ENCODE data around the gene DIS3L2. TPM values are rescaled to one million over a fixed set of nuclear protein-coding genes. Genes with fewer than 3 reads are reported as not detected.

The DIS3L2 gene
- total and polyA plus RNA-seq, 2 of the 8 experiments (the other 6 are each of a cell fraction or from before 2014, with no cell fraction given) = 11.5 to 21.6 TPM

DNA sequence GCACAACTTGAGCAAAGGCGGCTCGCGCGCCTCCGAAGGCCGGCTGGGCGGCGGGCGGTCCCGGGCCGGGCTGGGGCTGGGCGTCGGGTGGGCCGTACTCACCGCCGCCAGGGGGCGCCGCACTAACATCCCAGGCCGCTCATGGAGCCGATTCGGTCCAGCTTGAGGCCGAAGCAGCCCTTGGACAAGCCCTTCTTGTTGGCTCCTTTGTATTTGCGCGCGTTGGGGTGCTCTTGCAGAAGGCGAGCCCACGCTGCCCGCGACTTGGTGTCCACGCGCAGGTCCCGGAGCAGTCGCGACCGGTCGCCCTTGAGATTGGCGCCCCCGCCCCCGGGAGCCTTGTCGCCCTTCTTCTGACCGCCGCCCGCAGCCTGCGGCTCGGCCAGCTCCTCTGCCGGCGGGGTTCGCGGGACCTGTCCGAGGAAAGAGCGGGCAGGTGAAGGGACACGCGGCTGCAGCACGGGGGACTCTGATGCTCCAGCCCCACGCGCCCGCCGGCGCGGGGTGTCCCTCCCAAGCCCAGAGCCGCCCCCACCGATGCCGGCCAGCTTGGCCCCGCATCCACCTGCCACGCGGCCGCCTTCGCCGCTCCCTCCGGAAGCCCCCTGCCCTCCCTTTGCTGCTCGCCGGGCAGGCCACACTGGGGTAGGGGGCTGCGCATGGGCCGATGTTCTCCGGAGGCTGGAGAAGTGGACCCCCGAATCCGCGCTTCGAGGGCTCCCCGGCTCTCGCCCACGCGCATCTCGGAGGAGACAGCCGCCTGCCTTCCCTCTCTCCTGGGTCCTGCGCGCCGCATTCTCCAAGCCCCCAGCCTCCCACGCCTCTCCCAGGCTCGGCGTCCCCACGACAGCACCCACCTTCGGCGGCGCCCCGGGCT lies 36.0 kb upstream of the DIS3L2 start:
- no peak overlapping the region; a peak in 3 of 7 replicates for H3K9ac ChIP-seq (replicated peaks in 1 of 4; ENCODE audit: extremely low read depth in 1 of 4, low read depth in 3 of 4, low read length in 3 of 4)
- peaks cover 3 to 20% (median 14%) of the 10 kb centered on the region in 4 experiments for H3K4me1 ChIP-seq (replicated peaks in 1 of 4; ENCODE audit: control insufficient read depth in 3 of 4, insufficient read depth in 4 of 4, low read length in 3 of 4)
- DNase-seq (ENCODE audit: low read depth in 1 of 2, low spot score in 2 of 2) = peak; percentile 59 to 93
- H3K23me2 ChIP-seq (ENCODE audit: low read depth, low read length) = peaks cover 20% of the 10 kb centered on the region
- peak overlapping the region; percentile 52 to 75 (median 66) for H3K4me3 ChIP-seq (ENCODE audit: extremely low read depth in 1 of 4, insufficient read depth in 2 of 4, low read depth in 3 of 4, low read length in 4 of 4)
- H2AFZ ChIP-seq (ENCODE audit: low read length) = peak overlapping the region; percentile 90; the same call in 1 of the 2 replicates
- no peak overlapping the region for H2BK15ac ChIP-seq (ENCODE audit: low read length)
- H2BK5ac ChIP-seq (ENCODE audit: low read depth, low read length) = no peak overlapping the region; the same call in 1 of the 2 replicates
- no peaks in the 10 kb centered on the region for H3K79me2 ChIP-seq (ENCODE audit: control insufficient read depth in 1 of 2, insufficient read depth in 2 of 2, low read length in 2 of 2)
- no peak overlapping the region for H2AK5ac ChIP-seq (ENCODE audit: low read depth, low read length)
- 2% methylated on average over 96 of the region's 96 CpGs; no CpG with 5 or more reads in 1 of the 2 experiments for WGBS, 2 experiments (ENCODE audit: extremely low coverage in 1 of 2, insufficient coverage in 1 of 2, insufficient read length in 1 of 2, insufficient replicate concordance in 2 of 2, low coverage in 1 of 2, low lambda C conversion rate in 2 of 2, missing lambda C conversion rate in 1 of 2)
- H3K36me3 ChIP-seq (ENCODE audit: control insufficient read depth in 2 of 4, insufficient read depth in 4 of 4, low read length in 3 of 4) = no peaks in the 10 kb centered on the region
- peak overlapping the region; percentile 87 for H4K91ac ChIP-seq (replicated peaks; ENCODE audit: insufficient read length, low read length)
- H3K56ac ChIP-seq (replicated peaks; ENCODE audit: insufficient read length, low read depth, low read length) = no peak overlapping the region
- H3K27me3 ChIP-seq (replicated peaks in 1 of 4; ENCODE audit: control insufficient read depth in 3 of 4, extremely low read depth in 1 of 4, insufficient read depth in 3 of 4, low read length in 3 of 4) = peaks cover 24 to 55% (median 43%) of the 10 kb centered on the region in 4 experiments
- H3K27ac ChIP-seq (ENCODE audit: low read depth, low read length) = no peak overlapping the region
- no peak overlapping the region for H3K14ac ChIP-seq (ENCODE audit: insufficient read length)
- no peak overlapping the region for H3K4ac ChIP-seq (replicated peaks; ENCODE audit: insufficient read length, low read depth, low read length)
- H2BK12ac ChIP-seq (ENCODE audit: low read depth, low read length) = no peak overlapping the region
- no peaks in the 10 kb centered on the region for H3K79me1 ChIP-seq (ENCODE audit: low read depth, low read length)
- no peak for FAIRE-seq
- H4K20me1 ChIP-seq (replicated peaks in 1 of 2; ENCODE audit: control insufficient read depth in 1 of 2, insufficient read depth in 2 of 2, low read length in 2 of 2) = peaks cover 0 to 2% of the 10 kb centered on the region in 2 experiments
- no peaks in the 10 kb centered on the region for H3K9me3 ChIP-seq (ENCODE audit: insufficient read depth in 2 of 2, low read depth in 1 of 2, low read length in 1 of 2)
- H3K4me2 ChIP-seq (ENCODE audit: insufficient read depth in 1 of 2, low read depth in 2 of 2, low read length in 2 of 2) = peak overlapping the region; percentile 80 to 100
- H4K5ac ChIP-seq (ENCODE audit: insufficient read length, low read depth, low read length) = no peak overlapping the region
- CTCF ChIA-PET (ENCODE audit: partially characterized antibody) = interaction anchor here (0.6 to 17.2 kb wide), 54 partner anchors 8 to 513 kb away, joined by 3 to 220 read pairs (median 3); no protein-coding TSS in a partner anchor
- H3K18ac ChIP-seq (ENCODE audit: extremely low read depth, low read length) = peak overlapping the region; percentile 57; the same call in 1 of the 2 replicates
- H4K8ac ChIP-seq (ENCODE audit: extremely low read depth, insufficient read depth, low read length) = peak overlapping the region; percentile 79; the same call in 1 of the 2 replicates
- POLR2A ChIA-PET (ENCODE audit: partially characterized antibody) = interaction anchor here (0.8 to 2.5 kb wide), 6 partner anchors 9 to 444 kb away, joined by 3 to 10 read pairs (median 4); partner anchors contain the start of gene DIS3L2
- no peak overlapping the region for H2BK20ac ChIP-seq (ENCODE audit: low read length)
- no peak overlapping the region for H3K23ac ChIP-seq (ENCODE audit: insufficient read length)
- no peak overlapping the region for H2BK120ac ChIP-seq (replicated peaks; ENCODE audit: low read depth, low read length)
- TF ChIP-seq YY1 (IDR thresholded peaks at IDR 0.05; ENCODE audit: low read depth, low read length) = 0 out of 2 replicates have a peak, but pooled peaks have one; percentile 44
- no peak for TF ChIP-seq ZNF274 (IDR thresholded peaks at IDR 0.05; ENCODE audit: borderline replicate concordance, extremely low read depth, low read length)
- TF ChIP-seq RAD21 (IDR thresholded peaks at IDR 0.05 in 1 of 2, conservative IDR thresholded peaks at IDR 0.05 in 1 of 2; ENCODE audit: low read depth in 2 of 2, low read length in 2 of 2) = peak; percentile 56 to 73
- TF ChIP-seq TCF12 (IDR thresholded peaks at IDR 0.05; ENCODE audit: low read depth, low read length) = no peak
- TF ChIP-seq, protein P1, sequence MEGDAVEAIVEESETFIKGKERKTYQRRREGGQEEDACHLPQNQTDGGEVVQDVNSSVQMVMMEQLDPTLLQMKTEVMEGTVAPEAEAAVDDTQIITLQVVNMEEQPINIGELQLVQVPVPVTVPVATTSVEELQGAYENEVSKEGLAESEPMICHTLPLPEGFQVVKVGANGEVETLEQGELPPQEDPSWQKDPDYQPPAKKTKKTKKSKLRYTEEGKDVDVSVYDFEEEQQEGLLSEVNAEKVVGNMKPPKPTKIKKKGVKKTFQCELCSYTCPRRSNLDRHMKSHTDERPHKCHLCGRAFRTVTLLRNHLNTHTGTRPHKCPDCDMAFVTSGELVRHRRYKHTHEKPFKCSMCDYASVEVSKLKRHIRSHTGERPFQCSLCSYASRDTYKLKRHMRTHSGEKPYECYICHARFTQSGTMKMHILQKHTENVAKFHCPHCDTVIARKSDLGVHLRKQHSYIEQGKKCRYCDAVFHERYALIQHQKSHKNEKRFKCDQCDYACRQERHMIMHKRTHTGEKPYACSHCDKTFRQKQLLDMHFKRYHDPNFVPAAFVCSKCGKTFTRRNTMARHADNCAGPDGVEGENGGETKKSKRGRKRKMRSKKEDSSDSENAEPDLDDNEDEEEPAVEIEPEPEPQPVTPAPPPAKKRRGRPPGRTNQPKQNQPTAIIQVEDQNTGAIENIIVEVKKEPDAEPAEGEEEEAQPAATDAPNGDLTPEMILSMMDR (IDR thresholded peaks at IDR 0.05; ENCODE audit: control extremely low read depth in 1 of 3, insufficient read depth in 1 of 3, low read depth in 1 of 3, low read length in 3 of 3) = peak in 2 of 3 experiments; percentile 80 to 89; a peak in 3 of 4 replicates
- peak; percentile 12 for TF ChIP-seq CTBP2 (IDR thresholded peaks at IDR 0.05; ENCODE audit: borderline replicate concordance, insufficient read depth, insufficient read length, low read length)
- peak; percentile 36; the same call in 1 of the 2 replicates for TF ChIP-seq BACH1 (IDR thresholded peaks at IDR 0.05; ENCODE audit: low read length)

All from H1 (cell line).